Thyroid gland (tissue), 4 donors: Measurements from ENCODE around the gene TRIM52. TPM values are rescaled to one million over a fixed set of nuclear protein-coding genes. Genes with fewer than 3 reads are reported as not detected.
"Not testable (repeated sequence)": the region's sequence is repeated elsewhere in the genome, so short reads cannot be mapped to it uniquely, and the experiment has no call there.

Experiments used
- DNase-seq, 2 donors: peaks; one replicate each; pipeline ENCODE4 v3.0.0-alpha.2; 2019
- H3K27ac ChIP-seq, 3 donors: fragments of 200-600 bp; sonication (generic); 1 replicate in 2 of 3; 2 replicates in 1 of 3; pipeline ENCODE4 v1.5.1; 2016 to 2019; ENCODE audit warnings: mild to moderate bottlenecking in 1 of 3, moderate library complexity in 1 of 3
- H3K27me3 ChIP-seq: fragments of 200-600 bp; sonication (generic); one replicate; pipeline ENCODE4 v1.5.1; 2019
- H3K36me3 ChIP-seq, 2 donors: fragments of 200-600 bp; sonication (generic); one replicate each; pipeline ENCODE4 v1.5.1; 2016 to 2019
- H3K4me1 ChIP-seq, 2 donors: fragments of 200-600 bp; sonication (generic); one replicate each; pipeline ENCODE4 v1.5.1; 2017 to 2019
- H3K4me3 ChIP-seq, 3 donors: fragments of 200-600 bp; sonication (generic); replicated peaks in 1 of 3; 1 replicate in 2 of 3; 2 replicates in 1 of 3; pipeline ENCODE4 v1.5.1; 2016; ENCODE audit warnings: mild to moderate bottlenecking in 1 of 3
- H3K9me3 ChIP-seq: fragments of 200-600 bp; sonication (generic); one replicate; pipeline ENCODE4 v1.5.1; 2017
- POLR2A ChIP-seq, 2 donors: fragments of 450-650 bp; IDR thresholded peaks; one replicate each; pipeline ENCODE4 v1.6.1; 2017; ENCODE audit warnings: antibody characterized with exemption in 2 of 2, mild to moderate bottlenecking in 2 of 2, moderate library complexity in 1 of 2
- WGBS, 2 donors: methylation state at CpG; one replicate each; pipeline ENCODE4 v1.1.5; 2017; 5-methylcytosine and 5-hydroxymethylcytosine counted together
- intact Hi-C: fragments of 100-400 bp; cut with DNase I; formaldehyde crosslinking; loops from one replicate; pipeline ENCODE4 v1.15.1; 2023
- total RNA-seq, 4 donors: library from RNA; depleted of rRNA; stranded (reverse); fragments of >200 nt; gene quantifications; one replicate each; pipeline ENCODE4 v1.2.3, GENCODE V29; 2016
- TF ChIP-seq, protein P1 (sequence below), 6 experiments: fragments of 200-600 bp in 3 of 6; fragments of 450-650 bp in 3 of 6; sonication (generic) in 3 of 6; IDR thresholded peaks; one replicate each; pipeline ENCODE4 v1.5.1; 2016 to 2019; ENCODE audit warnings: antibody characterized with exemption in 6 of 6, mild to moderate bottlenecking in 2 of 6, inconsistent platforms in 1 of 6, moderate library complexity in 1 of 6

Gene TRIM52
- total RNA-seq, 4 donors from 2014 or later = 14.8 to 30.8 (median 23.8) TPM

DNA sequence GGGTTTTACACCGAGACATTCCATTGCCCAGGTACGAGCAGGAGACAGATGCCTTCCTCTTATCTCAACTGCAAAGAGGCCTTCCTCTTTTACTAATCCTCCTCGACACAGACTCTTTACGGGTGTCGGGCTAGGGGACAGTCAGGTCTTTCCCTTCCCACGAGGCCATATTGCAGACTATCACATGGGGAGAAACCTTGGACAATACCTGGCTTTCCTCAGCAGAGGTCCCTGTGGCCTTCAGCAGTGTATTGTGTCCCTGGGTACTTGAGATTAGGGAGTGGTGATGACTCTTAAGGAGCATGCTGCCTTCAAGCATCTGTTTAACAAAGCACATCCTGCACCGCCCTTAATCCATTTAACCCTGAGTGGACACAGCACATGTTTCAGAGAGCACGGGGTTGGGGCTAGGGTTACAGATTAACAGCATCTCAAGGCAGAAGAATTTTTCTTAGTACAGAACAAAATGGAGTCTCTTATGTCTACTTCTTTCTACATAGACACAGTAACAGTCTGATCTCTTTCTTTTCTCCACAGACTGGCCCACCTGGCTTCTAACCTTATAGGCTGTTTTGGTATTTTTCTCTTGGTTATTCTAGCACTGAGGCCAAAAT, 6.5 kb upstream of the TRIM52 start:
- 45% methylated on average over 8 of the region's 8 CpGs for WGBS, 2 donors
- DNase-seq = peak in 1 of 2 donors; percentile 26

DNA sequence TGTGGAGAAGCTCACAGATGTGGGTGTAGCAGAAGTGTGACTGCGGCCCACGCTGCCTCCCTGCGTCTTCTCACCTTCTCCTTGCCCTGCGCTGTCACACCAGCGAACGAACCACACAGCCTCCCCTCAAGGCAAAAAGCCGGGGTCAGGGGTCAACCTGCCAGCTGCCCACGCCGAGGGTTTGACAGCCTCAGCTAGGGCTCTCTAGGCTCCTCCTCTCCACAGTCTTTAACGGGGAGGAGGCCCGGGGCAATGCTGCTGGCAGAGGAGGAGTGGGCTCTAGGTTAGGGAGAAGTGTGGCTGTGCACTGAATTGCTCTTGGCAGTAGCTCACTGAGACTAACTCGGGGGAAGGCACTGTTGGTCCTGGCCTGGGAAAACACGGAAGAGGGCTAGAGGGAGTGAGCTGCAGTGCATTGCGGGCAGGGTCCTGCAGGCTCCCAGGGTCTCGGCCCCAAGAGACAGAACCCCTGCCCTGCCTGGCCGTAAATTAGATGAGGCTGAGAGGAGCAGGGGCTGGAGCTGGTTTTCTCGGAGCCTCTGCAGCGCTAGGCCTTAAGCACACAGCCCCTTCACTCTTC, 4.2 kb upstream of the TRIM52 start:
- H3K27ac ChIP-seq = no peak overlapping the region
- TF ChIP-seq, protein P1, sequence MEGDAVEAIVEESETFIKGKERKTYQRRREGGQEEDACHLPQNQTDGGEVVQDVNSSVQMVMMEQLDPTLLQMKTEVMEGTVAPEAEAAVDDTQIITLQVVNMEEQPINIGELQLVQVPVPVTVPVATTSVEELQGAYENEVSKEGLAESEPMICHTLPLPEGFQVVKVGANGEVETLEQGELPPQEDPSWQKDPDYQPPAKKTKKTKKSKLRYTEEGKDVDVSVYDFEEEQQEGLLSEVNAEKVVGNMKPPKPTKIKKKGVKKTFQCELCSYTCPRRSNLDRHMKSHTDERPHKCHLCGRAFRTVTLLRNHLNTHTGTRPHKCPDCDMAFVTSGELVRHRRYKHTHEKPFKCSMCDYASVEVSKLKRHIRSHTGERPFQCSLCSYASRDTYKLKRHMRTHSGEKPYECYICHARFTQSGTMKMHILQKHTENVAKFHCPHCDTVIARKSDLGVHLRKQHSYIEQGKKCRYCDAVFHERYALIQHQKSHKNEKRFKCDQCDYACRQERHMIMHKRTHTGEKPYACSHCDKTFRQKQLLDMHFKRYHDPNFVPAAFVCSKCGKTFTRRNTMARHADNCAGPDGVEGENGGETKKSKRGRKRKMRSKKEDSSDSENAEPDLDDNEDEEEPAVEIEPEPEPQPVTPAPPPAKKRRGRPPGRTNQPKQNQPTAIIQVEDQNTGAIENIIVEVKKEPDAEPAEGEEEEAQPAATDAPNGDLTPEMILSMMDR (IDR thresholded peaks at IDR 0.05) = no peak
- TF ChIP-seq POLR2A (IDR thresholded peaks at IDR 0.05) = no peak
- WGBS, 2 donors = 79 to 87% methylated on average over 10 to 18 of the region's 18 CpGs
- peaks cover 0 to 8% of the 10 kb centered on the region in 2 donors for H3K36me3 ChIP-seq
- no peaks in the 10 kb centered on the region for H3K27me3 ChIP-seq
- H3K4me1 ChIP-seq = peaks cover under 1 to 6% of the 10 kb centered on the region in 2 donors
- no peak overlapping the region for H3K4me3 ChIP-seq
- intact Hi-C loops = no loop called here
- H3K9me3 ChIP-seq = no peaks in the 10 kb centered on the region
- DNase-seq = no peak

More for the DNA sequence above, 6.5 kb upstream of the TRIM52 start:
- H3K4me3 ChIP-seq, H3K4me1 ChIP-seq, H3K9me3 ChIP-seq, intact Hi-C loops, H3K36me3 ChIP-seq, H3K27me3 ChIP-seq, H3K27ac ChIP-seq: not testable (repeated sequence)
- TF ChIP-seq, protein P1 (IDR thresholded peaks at IDR 0.05) = peak in 2 of 6 experiments; percentile 24 to 35

DNA sequence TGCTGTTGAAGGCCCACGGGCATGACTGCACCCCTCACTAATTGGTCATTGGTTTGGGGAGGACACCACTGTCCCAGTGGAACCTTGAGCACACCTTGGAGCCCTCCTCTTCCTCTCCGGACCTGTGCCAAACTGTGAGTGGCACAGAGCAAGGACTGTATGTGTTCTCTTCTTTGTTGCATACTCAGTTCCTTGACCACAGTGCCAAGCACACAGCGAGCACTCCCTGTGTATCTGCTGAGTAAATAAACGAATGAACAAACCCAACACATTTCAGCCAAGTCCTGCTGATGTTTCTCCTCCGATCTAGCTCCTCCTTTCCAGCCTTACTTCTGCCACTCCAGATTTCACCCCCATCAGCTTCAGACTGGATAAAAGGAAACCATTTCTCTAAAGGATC, 2.7 kb upstream of the TRIM52 start:
- Histone ChIP-seq H3K27ac (no peak overlapping the region), H3K4me3 (no peak overlapping the region), H3K27me3 (no peaks in the 10 kb centered on the region), H3K36me3 (peaks cover 0 to 8% of the 10 kb centered on the region in 2 donors), H3K4me1 (peaks cover 16 to 22% of the 10 kb centered on the region in 2 donors), H3K9me3 (no peaks in the 10 kb centered on the region)
- intact Hi-C loops = loop anchor here (5.0 kb wide), 1 partner anchor 81 kb away; no protein-coding TSS in a partner anchor
- TF ChIP-seq POLR2A (IDR thresholded peaks at IDR 0.05) = no peak
- 73 to 84% methylated on average over 5 of the region's 5 CpGs for WGBS, 2 donors
- DNase-seq = no peak

DNA sequence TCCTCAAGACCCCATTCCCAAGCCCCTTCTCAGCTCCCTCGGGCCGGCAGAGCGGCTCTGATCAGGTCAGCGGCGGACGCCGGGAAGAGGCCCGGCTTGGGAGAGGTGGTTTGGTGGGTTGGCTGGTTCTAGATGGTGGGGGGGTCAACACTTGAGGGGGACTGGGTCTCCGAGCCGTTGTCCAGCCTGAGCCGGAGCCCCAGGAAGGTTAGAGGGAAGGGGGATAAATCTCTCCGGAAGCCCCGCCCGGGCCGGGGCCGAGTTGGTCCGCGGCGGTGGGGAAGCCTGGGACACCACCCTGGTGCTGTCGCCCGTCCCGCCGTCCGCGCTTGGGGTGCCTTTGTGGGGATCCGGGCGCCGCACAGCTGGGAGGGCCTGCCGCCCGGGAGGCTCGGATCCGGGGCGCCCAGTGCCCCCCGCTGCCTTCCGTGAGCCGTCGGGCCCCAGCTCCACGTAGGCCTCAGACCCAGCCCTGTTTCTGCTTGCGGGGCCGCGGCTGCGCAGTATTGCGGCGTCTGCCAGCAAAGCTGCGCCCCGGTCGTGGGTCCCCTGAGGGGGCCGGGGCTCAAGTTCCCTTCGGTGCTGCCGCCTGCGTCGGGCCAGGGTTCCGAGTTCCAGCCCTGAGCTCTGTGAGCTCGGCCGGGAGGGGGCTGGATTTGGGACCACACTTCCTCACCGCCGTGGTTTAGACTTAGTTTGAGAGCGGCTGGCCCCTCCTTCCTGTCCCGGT, 542 bp upstream of the TRIM52 start:
- H3K4me3 ChIP-seq = peak overlapping the region; percentile 66 to 88 (median 69)
- H3K9me3 ChIP-seq = no peaks in the 10 kb centered on the region
- H3K4me1 ChIP-seq = peaks cover 33 to 41% of the 10 kb centered on the region in 2 donors
- 3 to 6% methylated on average over 6 to 15 of the region's 59 CpGs for WGBS, 2 donors
- no peaks in the 10 kb centered on the region for H3K27me3 ChIP-seq
- TF ChIP-seq POLR2A (IDR thresholded peaks at IDR 0.05) = peak in 1 of 2 donors; percentile 74
- TF ChIP-seq, protein P1 (IDR thresholded peaks at IDR 0.05) = no peak
- intact Hi-C loops = loop anchor here (2.0 to 5.0 kb wide), 2 partner anchors 39 to 79 kb away; partner anchors contain the start of gene TRIM41
- DNase-seq = peak; percentile 69 to 73
- H3K36me3 ChIP-seq = peaks cover 0 to 8% of the 10 kb centered on the region in 2 donors
- peak overlapping the region; percentile 89 to 98 (median 98) for H3K27ac ChIP-seq

DNA sequence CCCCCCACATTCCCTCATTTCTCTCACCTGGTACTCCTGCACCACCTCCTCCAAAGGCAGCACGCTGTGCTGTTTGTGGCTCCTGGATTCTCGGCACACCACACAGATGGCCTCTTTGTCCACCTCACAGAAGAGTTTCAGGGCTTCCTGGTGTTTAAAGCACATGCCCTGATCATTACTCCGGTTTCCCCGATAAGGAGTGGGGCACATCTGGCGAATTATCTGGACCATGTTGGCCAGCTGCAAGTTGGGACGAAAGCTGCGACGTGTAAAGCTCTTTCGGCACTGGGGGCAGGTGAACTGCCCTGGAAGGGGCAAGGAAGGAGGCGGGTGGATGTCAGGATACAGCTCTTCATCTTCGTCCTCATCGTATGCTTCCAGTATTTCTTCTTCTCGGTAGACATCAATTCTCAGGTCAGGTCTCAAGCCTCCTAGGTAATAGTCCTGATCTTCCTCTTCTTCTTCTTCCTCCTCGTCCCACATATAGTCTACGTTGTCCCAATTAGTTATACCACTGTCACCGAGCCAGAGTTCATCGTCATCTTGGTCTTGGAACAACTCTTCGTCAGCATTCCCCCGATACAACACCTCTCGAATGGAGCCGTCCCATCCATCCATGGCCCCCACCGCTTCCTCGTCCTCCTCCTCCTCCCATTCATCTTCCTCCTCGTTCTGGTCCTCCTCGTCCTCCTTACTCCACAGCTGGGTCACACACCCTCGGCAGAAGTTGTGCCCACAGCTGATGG, 796 bp downstream of the TRIM52 start:
- 1 to 2% methylated on average over 24 to 26 of the region's 26 CpGs for WGBS, 2 donors
- DNase-seq = no peak

More for the DNA sequence above, 796 bp downstream of the TRIM52 start:
- H3K27me3 ChIP-seq = no peaks in the 10 kb centered on the region
- H3K4me1 ChIP-seq = peaks cover 33 to 53% of the 10 kb centered on the region in 2 donors
- peak overlapping the region; percentile 66 to 88 (median 69) for H3K4me3 ChIP-seq
- TF ChIP-seq POLR2A (IDR thresholded peaks at IDR 0.05) = no peak
- TF ChIP-seq, protein P1 (IDR thresholded peaks at IDR 0.05) = no peak
- no peaks in the 10 kb centered on the region for H3K9me3 ChIP-seq
- peak overlapping the region; percentile 89 to 98 (median 98) for H3K27ac ChIP-seq
- H3K36me3 ChIP-seq = peaks cover 0 to 8% of the 10 kb centered on the region in 2 donors
- intact Hi-C loops = loop anchor here (2.0 to 5.0 kb wide), 2 partner anchors 37 to 78 kb away; partner anchors contain the start of gene TRIM41
